ENCODE data around the gene GTF2A1L.

DNA sequence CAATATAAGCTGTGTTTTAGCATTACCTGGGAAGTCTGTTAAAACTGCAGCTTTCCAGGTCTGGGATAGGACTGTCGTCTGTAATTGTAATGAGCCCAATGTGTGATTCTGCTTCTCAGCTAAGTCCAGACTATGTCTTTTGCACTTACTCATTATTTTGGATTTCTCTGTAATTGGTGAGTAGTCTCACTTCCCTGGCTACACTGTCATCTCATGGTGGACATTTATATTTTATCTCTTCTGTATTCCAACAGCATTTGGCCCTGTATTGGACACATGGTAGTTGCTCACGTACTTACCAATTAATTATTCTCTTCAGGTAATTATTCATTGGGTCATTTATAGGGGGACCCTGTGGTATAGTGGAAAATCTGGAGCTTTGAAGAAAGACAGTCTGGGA, 109.9 kb downstream of the GTF2A1L start:
- TF ChIP-seq, protein P1, sequence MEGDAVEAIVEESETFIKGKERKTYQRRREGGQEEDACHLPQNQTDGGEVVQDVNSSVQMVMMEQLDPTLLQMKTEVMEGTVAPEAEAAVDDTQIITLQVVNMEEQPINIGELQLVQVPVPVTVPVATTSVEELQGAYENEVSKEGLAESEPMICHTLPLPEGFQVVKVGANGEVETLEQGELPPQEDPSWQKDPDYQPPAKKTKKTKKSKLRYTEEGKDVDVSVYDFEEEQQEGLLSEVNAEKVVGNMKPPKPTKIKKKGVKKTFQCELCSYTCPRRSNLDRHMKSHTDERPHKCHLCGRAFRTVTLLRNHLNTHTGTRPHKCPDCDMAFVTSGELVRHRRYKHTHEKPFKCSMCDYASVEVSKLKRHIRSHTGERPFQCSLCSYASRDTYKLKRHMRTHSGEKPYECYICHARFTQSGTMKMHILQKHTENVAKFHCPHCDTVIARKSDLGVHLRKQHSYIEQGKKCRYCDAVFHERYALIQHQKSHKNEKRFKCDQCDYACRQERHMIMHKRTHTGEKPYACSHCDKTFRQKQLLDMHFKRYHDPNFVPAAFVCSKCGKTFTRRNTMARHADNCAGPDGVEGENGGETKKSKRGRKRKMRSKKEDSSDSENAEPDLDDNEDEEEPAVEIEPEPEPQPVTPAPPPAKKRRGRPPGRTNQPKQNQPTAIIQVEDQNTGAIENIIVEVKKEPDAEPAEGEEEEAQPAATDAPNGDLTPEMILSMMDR (IDR thresholded peaks at IDR 0.05): no peak
- TF ChIP-seq POLR2A (IDR thresholded peaks at IDR 0.05): no peak
